ENCODE measurements around the gene MAGI3. TPM values are rescaled to one million over a fixed set of nuclear protein-coding genes. Genes with fewer than 3 reads are reported as not detected.

Gene MAGI3
- total RNA-seq, 4 donors from 2014 or later, result 2.8 to 4.1 (median 4.0) TPM

DNA sequence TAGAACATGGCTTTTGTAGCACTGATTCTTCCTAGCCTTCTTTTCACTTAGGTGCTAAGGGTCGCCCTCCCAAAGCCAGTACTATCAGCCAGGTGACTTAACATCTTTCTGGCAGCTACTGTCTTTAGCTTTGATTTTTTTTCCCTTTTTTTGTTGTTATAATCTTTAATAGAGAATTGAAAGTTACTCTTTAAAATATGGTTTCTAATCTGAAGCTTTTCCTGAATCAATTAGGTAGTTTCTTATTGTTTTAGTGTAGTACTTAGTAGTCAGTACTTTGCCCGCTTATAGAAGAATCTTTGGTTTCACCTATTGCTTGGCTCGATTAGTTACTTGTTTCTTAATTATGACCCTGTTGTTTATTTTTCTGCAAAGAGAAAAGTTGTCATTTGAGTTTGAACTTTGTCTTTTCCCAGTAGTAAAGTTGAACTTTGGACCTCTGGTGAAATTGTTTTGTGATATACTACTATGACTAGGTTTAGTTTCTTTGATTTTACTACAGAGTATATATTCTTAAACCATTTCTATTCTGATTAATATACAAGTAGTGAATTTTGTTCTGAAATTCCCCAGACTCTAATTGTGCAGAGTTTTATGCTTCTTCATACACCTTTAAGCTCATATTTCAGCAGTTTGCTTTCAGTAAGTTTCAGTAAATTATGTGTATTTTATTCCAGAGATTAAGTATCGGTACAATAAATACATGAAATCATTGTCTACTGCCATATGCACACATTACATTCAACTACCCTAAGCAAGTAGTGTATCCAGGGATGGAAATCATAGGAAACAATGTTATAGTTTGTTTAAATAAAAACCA lies 3.9 kb downstream of the MAGI3 start:
- Histone ChIP-seq H3K27me3 (no peaks in the 10 kb centered on the region), H3K36me3 (no peaks in the 10 kb centered on the region), H3K9me3 (no peaks in the 10 kb centered on the region), H3K4me1 (peaks cover 19% of the 10 kb centered on the region in 2 donors), H3K4me3 (no peak overlapping the region), H3K27ac (no peak overlapping the region)
- no peak for DNase-seq
- intact Hi-C loops (cut with DNase I; ENCODE audit: low total_unique reads) (loop anchor here (10.0 kb wide), 2 partner anchors 319 to 421 kb away; partner anchors contain the start of genes LRIG2 and RSBN1), in situ Hi-C loops (cut with MboI; ENCODE audit: low sequenced_read_pairs in 4 of 4) (loop anchor here in 2 of 4 donors (25.0 kb wide), 2 partner anchors 518 to 682 kb away; partner anchors contain the start of genes AP4B1 (in 1 of the 2), DCLRE1B (in 1 of the 2), PPM1J (in 1 of the 2) and RHOC (in 1 of the 2))
- TF ChIP-seq POLR2A (IDR thresholded peaks at IDR 0.05), result no peak
- TF ChIP-seq, protein P1, sequence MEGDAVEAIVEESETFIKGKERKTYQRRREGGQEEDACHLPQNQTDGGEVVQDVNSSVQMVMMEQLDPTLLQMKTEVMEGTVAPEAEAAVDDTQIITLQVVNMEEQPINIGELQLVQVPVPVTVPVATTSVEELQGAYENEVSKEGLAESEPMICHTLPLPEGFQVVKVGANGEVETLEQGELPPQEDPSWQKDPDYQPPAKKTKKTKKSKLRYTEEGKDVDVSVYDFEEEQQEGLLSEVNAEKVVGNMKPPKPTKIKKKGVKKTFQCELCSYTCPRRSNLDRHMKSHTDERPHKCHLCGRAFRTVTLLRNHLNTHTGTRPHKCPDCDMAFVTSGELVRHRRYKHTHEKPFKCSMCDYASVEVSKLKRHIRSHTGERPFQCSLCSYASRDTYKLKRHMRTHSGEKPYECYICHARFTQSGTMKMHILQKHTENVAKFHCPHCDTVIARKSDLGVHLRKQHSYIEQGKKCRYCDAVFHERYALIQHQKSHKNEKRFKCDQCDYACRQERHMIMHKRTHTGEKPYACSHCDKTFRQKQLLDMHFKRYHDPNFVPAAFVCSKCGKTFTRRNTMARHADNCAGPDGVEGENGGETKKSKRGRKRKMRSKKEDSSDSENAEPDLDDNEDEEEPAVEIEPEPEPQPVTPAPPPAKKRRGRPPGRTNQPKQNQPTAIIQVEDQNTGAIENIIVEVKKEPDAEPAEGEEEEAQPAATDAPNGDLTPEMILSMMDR (IDR thresholded peaks at IDR 0.05 in 4 of 5, conservative IDR thresholded peaks at IDR 0.05 in 1 of 5), result no peak
- no peak for ATAC-seq

DNA sequence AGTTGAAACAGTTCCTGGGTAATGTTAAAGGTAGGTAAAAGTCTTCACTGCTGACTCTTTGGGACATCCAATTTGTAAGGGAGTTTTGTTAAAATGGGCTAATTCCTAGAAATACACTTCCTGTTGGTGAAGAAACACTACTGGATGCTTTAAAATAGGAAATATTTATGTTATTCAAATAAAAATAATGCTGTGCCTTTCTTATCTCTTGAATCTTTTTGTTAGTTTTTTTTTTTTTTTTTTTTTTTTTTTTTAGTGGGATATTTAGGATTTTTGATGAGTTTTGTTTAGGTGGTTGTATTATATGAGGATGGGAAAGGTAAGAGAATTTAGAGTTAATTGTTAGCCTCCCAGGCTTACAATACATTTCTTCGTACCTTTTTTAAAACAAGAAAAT lies 4.5 kb downstream of the MAGI3 start:
- ATAC-seq (no peak), DNase-seq (no peak)
- H3K36me3 ChIP-seq, result no peaks in the 10 kb centered on the region
- no peaks in the 10 kb centered on the region for H3K9me3 ChIP-seq
- no peaks in the 10 kb centered on the region for H3K27me3 ChIP-seq
- H3K4me3 ChIP-seq, result no peak overlapping the region
- TF ChIP-seq, protein P1 (IDR thresholded peaks at IDR 0.05 in 4 of 5, conservative IDR thresholded peaks at IDR 0.05 in 1 of 5), result no peak
- TF ChIP-seq POLR2A (IDR thresholded peaks at IDR 0.05), result no peak
- intact Hi-C loops (cut with DNase I; ENCODE audit: low total_unique reads) (loop anchor here (10.0 kb wide), 2 partner anchors 320 to 420 kb away; partner anchors contain the start of genes LRIG2 and RSBN1), in situ Hi-C loops (cut with MboI; ENCODE audit: low sequenced_read_pairs in 4 of 4) (loop anchor here in 2 of 4 donors (25.0 kb wide), 2 partner anchors 517 to 683 kb away; partner anchors contain the start of genes AP4B1 (in 1 of the 2), DCLRE1B (in 1 of the 2), PPM1J (in 1 of the 2) and RHOC (in 1 of the 2))
- H3K27ac ChIP-seq, result no peak overlapping the region
- peaks cover 15 to 16% of the 10 kb centered on the region in 2 donors for H3K4me1 ChIP-seq

DNA sequence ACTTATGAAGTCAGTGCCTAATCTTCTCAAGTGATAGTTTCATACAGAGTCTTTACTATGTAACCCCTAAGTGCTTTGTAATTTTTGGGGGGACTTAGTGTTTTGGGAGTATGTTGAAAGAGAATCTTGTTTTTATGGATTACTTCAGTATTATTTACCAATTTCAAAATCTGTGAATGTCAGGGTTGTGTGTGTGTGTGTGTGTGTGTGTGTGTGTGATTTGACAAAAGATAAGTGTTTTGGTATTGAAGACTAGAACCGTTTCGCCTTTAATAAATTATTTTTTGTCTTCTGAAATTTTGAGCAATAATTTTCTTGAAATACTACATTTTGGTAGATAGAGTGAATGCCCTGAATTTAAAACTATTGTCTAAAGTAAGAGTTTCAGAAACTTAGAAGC lies 5.8 kb downstream of the MAGI3 start:
- in situ Hi-C loops (cut with MboI; ENCODE audit: low sequenced_read_pairs in 4 of 4) (loop anchor here in 2 of 4 donors (25.0 kb wide), 2 partner anchors 516 to 684 kb away; partner anchors contain the start of genes AP4B1 (in 1 of the 2), DCLRE1B (in 1 of the 2), PPM1J (in 1 of the 2) and RHOC (in 1 of the 2)), intact Hi-C loops (cut with DNase I; ENCODE audit: low total_unique reads) (loop anchor here (10.0 kb wide), 2 partner anchors 321 to 419 kb away; partner anchors contain the start of genes LRIG2 and RSBN1)
- no peak overlapping the region for H3K4me3 ChIP-seq
- ATAC-seq (no peak), DNase-seq (no peak)
- no peaks in the 10 kb centered on the region for H3K36me3 ChIP-seq
- no peak for TF ChIP-seq POLR2A (IDR thresholded peaks at IDR 0.05)
- TF ChIP-seq, protein P1 (IDR thresholded peaks at IDR 0.05 in 4 of 5, conservative IDR thresholded peaks at IDR 0.05 in 1 of 5), result no peak
- H3K9me3 ChIP-seq, result no peaks in the 10 kb centered on the region
- no peak overlapping the region for H3K27ac ChIP-seq
- no peaks in the 10 kb centered on the region for H3K27me3 ChIP-seq
- H3K4me1 ChIP-seq, result peaks cover 15 to 18% of the 10 kb centered on the region in 2 donors

DNA sequence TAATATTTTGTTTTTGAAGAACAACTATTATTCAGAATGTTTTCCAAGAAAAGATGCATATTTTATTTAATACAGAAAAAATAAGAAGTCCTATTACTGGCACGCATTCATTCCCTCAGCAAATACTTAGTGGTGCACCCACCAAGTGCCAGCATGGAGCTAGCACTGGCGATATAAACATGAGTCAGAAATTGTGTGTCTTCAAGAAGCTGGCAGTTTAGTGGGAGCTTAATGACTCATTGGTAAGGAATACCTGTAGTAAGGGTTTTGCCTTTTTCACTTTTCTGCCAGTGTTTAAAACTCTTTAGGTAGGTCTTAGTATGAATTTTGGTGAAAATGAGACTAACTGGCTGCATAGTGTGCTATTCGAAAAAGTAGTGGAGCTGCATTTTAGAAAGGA lies 6.3 kb downstream of the MAGI3 start:
- no peak for ATAC-seq
- Histone ChIP-seq H3K27me3 (no peaks in the 10 kb centered on the region), H3K4me3 (no peak overlapping the region), H3K9me3 (no peaks in the 10 kb centered on the region), H3K27ac (no peak overlapping the region), H3K4me1 (peaks cover 13 to 19% of the 10 kb centered on the region in 2 donors), H3K36me3 (no peaks in the 10 kb centered on the region)
- intact Hi-C loops (cut with DNase I; ENCODE audit: low total_unique reads), result loop anchor here (10.0 kb wide), 2 partner anchors 322 to 418 kb away; partner anchors contain the start of genes LRIG2 and RSBN1
- in situ Hi-C loops (cut with MboI; ENCODE audit: low sequenced_read_pairs in 4 of 4), result loop anchor here in 2 of 4 donors (25.0 kb wide), 2 partner anchors 516 to 684 kb away; partner anchors contain the start of genes AP4B1 (in 1 of the 2), DCLRE1B (in 1 of the 2), PPM1J (in 1 of the 2) and RHOC (in 1 of the 2)
- no peak for DNase-seq
- TF ChIP-seq, protein P1 (IDR thresholded peaks at IDR 0.05 in 4 of 5, conservative IDR thresholded peaks at IDR 0.05 in 1 of 5), result no peak
- no peak for TF ChIP-seq POLR2A (IDR thresholded peaks at IDR 0.05)
